ENCODE data around the gene CSRNP3. TPM values are rescaled to one million over a fixed set of nuclear protein-coding genes. Genes with fewer than 3 reads are reported as not detected.

Gene CSRNP3
- total and polyA plus RNA-seq, 2 donors (not counting 3 experiments of a cell fraction or from before 2014, with no cell fraction given), result not detected

DNA sequence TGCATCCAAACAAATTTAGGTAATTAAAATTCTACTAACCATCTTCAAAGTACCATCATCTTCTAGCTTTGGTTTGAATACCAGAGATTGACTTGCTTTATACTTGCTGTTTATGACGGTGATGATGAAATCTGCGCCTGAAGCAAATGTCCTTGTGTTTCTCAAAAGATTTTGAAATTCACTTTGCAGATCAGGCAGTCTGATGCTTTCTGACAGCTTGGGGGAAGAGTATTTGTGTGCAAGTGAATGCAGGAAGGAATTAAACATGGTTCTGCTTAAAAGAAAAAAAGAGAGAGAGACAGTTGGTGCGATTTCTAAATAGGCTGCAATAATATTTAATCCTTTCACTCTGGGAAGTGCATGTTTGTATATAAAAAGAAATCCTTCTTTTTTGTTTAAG, 29.6 kb downstream of the CSRNP3 start:
- Histone ChIP-seq H3K27ac (ENCODE audit: insufficient read depth, low read depth, low read length) (no peak overlapping the region), H3K4me1 (ENCODE audit: control insufficient read depth, extremely low read depth, insufficient read depth, low read length) (no peaks in the 10 kb centered on the region), H3K27me3 (ENCODE audit: control insufficient read depth in 2 of 2, insufficient read depth in 2 of 2, low read length in 2 of 2) (no peaks in the 10 kb centered on the region), H4K20me1 (replicated peaks; ENCODE audit: control insufficient read depth, extremely low read depth, insufficient read depth, low read length) (no peaks in the 10 kb centered on the region), H3K9me3 (replicated peaks; ENCODE audit: control insufficient read depth, insufficient read depth, low read length) (no peaks in the 10 kb centered on the region), H3K4me3 (replicated peaks in 1 of 3; ENCODE audit: insufficient read depth in 1 of 3, low read depth in 1 of 3, low read length in 3 of 3) (no peak overlapping the region), H3K9me1 (replicated peaks; ENCODE audit: control insufficient read depth, extremely low read depth, insufficient read depth, low read length) (no peaks in the 10 kb centered on the region), H3K79me2 (ENCODE audit: control insufficient read depth, insufficient read depth, low read length) (no peaks in the 10 kb centered on the region), H2AFZ (ENCODE audit: low read depth, low read length) (no peak overlapping the region), H3K4me2 (ENCODE audit: insufficient read depth, low read length) (no peak overlapping the region), H3K9ac (replicated peaks; ENCODE audit: extremely low read depth, insufficient read depth, low read length) (no peak overlapping the region), H3K36me3 (ENCODE audit: control insufficient read depth in 2 of 2, extremely low read depth in 1 of 2, insufficient read depth in 2 of 2, low read length in 2 of 2) (no peaks in the 10 kb centered on the region)
- POLR2A ChIA-PET, result no interaction called here
- CTCF ChIA-PET, result no interaction called here
- DNase-seq (ENCODE audit: low read depth, low spot score) (no peak), FAIRE-seq (no peak)
- no TSS peak for BruUV-seq (replicated peaks)
- dilution Hi-C loops (cut with MboI; ENCODE audit: extremely low pct_ligation_motif_present, low sequenced_read_pairs), result no loop called here
- TF ChIP-seq MAX (IDR thresholded peaks at IDR 0.05; ENCODE audit: insufficient read depth, insufficient read length) (no peak), FOS (IDR thresholded peaks at IDR 0.05; ENCODE audit: borderline replicate concordance, insufficient read depth, low read length) (no peak), EZH2 (IDR thresholded peaks at IDR 0.05; ENCODE audit: borderline replicate concordance, low read depth, low read length, severe bottlenecking) (no peak), POLR2A (IDR thresholded peaks at IDR 0.05; ENCODE audit: low read depth, low read length) (no peak), GATA2 (IDR thresholded peaks at IDR 0.05; ENCODE audit: insufficient read depth, insufficient read length, low read depth, low read length) (no peak)
- intact Hi-C loops (cut with micrococcal nuclease), result no loop called here

DNA sequence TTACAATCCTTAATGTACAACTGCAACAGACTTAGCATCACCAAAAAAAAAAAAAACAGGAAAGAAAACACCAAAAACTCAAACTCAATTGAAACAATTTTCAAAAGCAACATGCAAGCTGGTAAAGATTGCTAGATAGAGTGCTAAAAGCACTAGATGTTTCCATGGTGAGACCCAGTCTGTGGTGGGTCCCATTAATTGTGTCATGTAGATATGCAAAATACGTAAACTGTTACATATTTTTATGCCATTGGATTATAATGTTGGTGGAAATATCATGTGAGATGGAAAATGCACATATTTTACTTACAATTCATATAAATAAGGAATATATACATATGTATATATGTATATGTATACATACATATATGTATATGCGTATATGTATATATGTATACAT, 30.5 kb downstream of the CSRNP3 start:
- Histone ChIP-seq H3K9me3 (replicated peaks; ENCODE audit: control insufficient read depth, insufficient read depth, low read length) (no peaks in the 10 kb centered on the region), H3K4me3 (replicated peaks in 1 of 3; ENCODE audit: insufficient read depth in 1 of 3, low read depth in 1 of 3, low read length in 3 of 3) (no peak overlapping the region), H4K20me1 (replicated peaks; ENCODE audit: control insufficient read depth, extremely low read depth, insufficient read depth, low read length) (no peaks in the 10 kb centered on the region), H3K9ac (replicated peaks; ENCODE audit: extremely low read depth, insufficient read depth, low read length) (no peak overlapping the region), H2AFZ (ENCODE audit: low read depth, low read length) (no peak overlapping the region), H3K27ac (ENCODE audit: insufficient read depth, low read depth, low read length) (no peak overlapping the region), H3K9me1 (replicated peaks; ENCODE audit: control insufficient read depth, extremely low read depth, insufficient read depth, low read length) (no peaks in the 10 kb centered on the region), H3K27me3 (ENCODE audit: control insufficient read depth in 2 of 2, insufficient read depth in 2 of 2, low read length in 2 of 2) (no peaks in the 10 kb centered on the region), H3K4me1 (ENCODE audit: control insufficient read depth, extremely low read depth, insufficient read depth, low read length) (no peaks in the 10 kb centered on the region), H3K79me2 (ENCODE audit: control insufficient read depth, insufficient read depth, low read length) (no peaks in the 10 kb centered on the region), H3K4me2 (ENCODE audit: insufficient read depth, low read length) (no peak overlapping the region), H3K36me3 (ENCODE audit: control insufficient read depth in 2 of 2, extremely low read depth in 1 of 2, insufficient read depth in 2 of 2, low read length in 2 of 2) (no peaks in the 10 kb centered on the region)
- ChIA-PET POLR2A (no interaction called here), CTCF (no interaction called here)
- BruUV-seq (replicated peaks), result no TSS peak
- intact Hi-C loops (cut with micrococcal nuclease) (loop anchor here (2.0 kb wide), 1 partner anchor 21 kb away; no protein-coding TSS in a partner anchor), dilution Hi-C loops (cut with MboI; ENCODE audit: extremely low pct_ligation_motif_present, low sequenced_read_pairs) (no loop called here)
- DNase-seq (ENCODE audit: low read depth, low spot score), result no peak
- no peak for TF ChIP-seq MYC (IDR thresholded peaks at IDR 0.05; ENCODE audit: low read depth, low read length)
- TF ChIP-seq GATA2 (IDR thresholded peaks at IDR 0.05; ENCODE audit: insufficient read depth, insufficient read length, low read depth, low read length), result no peak
- TF ChIP-seq JUN (IDR thresholded peaks at IDR 0.05; ENCODE audit: borderline replicate concordance, insufficient read depth, insufficient read length, low read depth), result no peak
- no peak for TF ChIP-seq EZH2 (IDR thresholded peaks at IDR 0.05; ENCODE audit: borderline replicate concordance, low read depth, low read length, severe bottlenecking)
- TF ChIP-seq POLR2AphosphoS5 (IDR thresholded peaks at IDR 0.05; ENCODE audit: insufficient read depth, low read depth, low read length), result no peak
- no peak for TF ChIP-seq MAX (IDR thresholded peaks at IDR 0.05; ENCODE audit: insufficient read depth, insufficient read length)
- TF ChIP-seq POLR2A (IDR thresholded peaks at IDR 0.05; ENCODE audit: low read depth, low read length), result no peak
- FAIRE-seq, result no peak
